Measurements from ENCODE around the gene ABCC1. TPM values are rescaled to one million over a fixed set of nuclear protein-coding genes. Genes with fewer than 3 reads are reported as not detected.
"Not testable (repeated sequence)": the region's sequence is repeated elsewhere in the genome, so short reads cannot be mapped to it uniquely, and the experiment has no call there.

ABCC1 gene
- total RNA-seq, 1 donor from 2014 or later = 2.5 TPM

- peak; percentile 63 for DNase-seq (ENCODE audit: low spot score)
- peak; percentile 98 for ATAC-seq
These were observed 178.2 kb downstream of the ABCC1 start for GRCh38 chr16:16127469-16128116.

- DNase-seq (ENCODE audit: low spot score) = no peak
- ATAC-seq = no peak
These were observed 181.8 kb downstream of the ABCC1 start for GRCh38 chr16:16131204-16131603.

GRCh38 chr16:16131659-16132058, 182.2 kb downstream of the ABCC1 start:
- ATAC-seq = no peak
- DNase-seq (ENCODE audit: low spot score) = no peak

- no peak for ATAC-seq
- DNase-seq (ENCODE audit: low spot score) = no peak
These were observed 184.7 kb downstream of the ABCC1 start for GRCh38 chr16:16133943-16134604.

GRCh38 chr16:16136588-16136987, 187.2 kb downstream of the ABCC1 start:
- DNase-seq (ENCODE audit: low spot score) = no peak
- ATAC-seq = no peak

GRCh38 chr16:16137110-16137509, 187.7 kb downstream of the ABCC1 start:
- ATAC-seq = no peak
- no peak for DNase-seq (ENCODE audit: low spot score)

- ATAC-seq = no peak
- DNase-seq (ENCODE audit: low spot score) = no peak
These were observed 188.7 kb downstream of the ABCC1 start for GRCh38 chr16:16138034-16138635.

GRCh38 chr16:16139061-16139460, 189.6 kb downstream of the ABCC1 start:
- DNase-seq (ENCODE audit: low spot score) (no peak), ATAC-seq (no peak)

- ATAC-seq (no peak), DNase-seq (ENCODE audit: low spot score) (no peak)
These were observed 190.4 kb downstream of the ABCC1 start for GRCh38 chr16:16139806-16140205.

GRCh38 chr16:16140537-16140936, 191.1 kb downstream of the ABCC1 start:
- no peak for DNase-seq (ENCODE audit: low spot score)
- no peak for ATAC-seq

- ATAC-seq = no peak
- no peak for DNase-seq (ENCODE audit: low spot score)
These were observed 191.7 kb downstream of the ABCC1 start for GRCh38 chr16:16141141-16141540.

- DNase-seq (ENCODE audit: low spot score) (no peak), ATAC-seq (no peak)
These were observed 192.5 kb downstream of the ABCC1 start for GRCh38 chr16:16141784-16142396.

GRCh38 chr16:16143038-16143763, 193.8 kb downstream of the ABCC1 start:
- ATAC-seq (peak; percentile 62), DNase-seq (ENCODE audit: low spot score) (no peak)

- DNase-seq (ENCODE audit: low spot score) = no peak
- ATAC-seq = no peak
These were observed 194.5 kb downstream of the ABCC1 start for GRCh38 chr16:16143931-16144330.

- no peak for ATAC-seq
- DNase-seq (ENCODE audit: low spot score) = no peak
These were observed 195.0 kb downstream of the ABCC1 start for GRCh38 chr16:16144416-16144815.

GRCh38 chr16:16145286-16145685, 195.9 kb downstream of the ABCC1 start:
- ATAC-seq (no peak), DNase-seq (ENCODE audit: low spot score) (no peak)

- DNase-seq (ENCODE audit: low spot score) (peak; percentile 72), ATAC-seq (no peak)
These were observed 197.2 kb downstream of the ABCC1 start for GRCh38 chr16:16146380-16147315.

GRCh38 chr16:16147316-16147999, 198.0 kb downstream of the ABCC1 start:
- ATAC-seq (no peak), DNase-seq (ENCODE audit: low spot score) (no peak)

GRCh38 chr16:16148000-16148599, 198.7 kb downstream of the ABCC1 start:
- not testable (repeated sequence) for DNase-seq (ENCODE audit: low spot score); ATAC-seq

All from left lobe of liver (tissue), 2 donors.